Measurements from ENCODE around the gene ETV2. TPM values are rescaled to one million over a fixed set of nuclear protein-coding genes. Genes with fewer than 3 reads are reported as not detected.

Gene ETV2
- total and polyA plus RNA-seq, 2 of the 4 experiments (the other 2 are of a cell fraction): 1.2 TPM; not detected in 1

GRCh38 chr19:35663981-35664380 is 22.4 kb downstream of the ETV2 start:
- no peak for DNase-seq
- Histone ChIP-seq H4K8ac (ENCODE audit: low read depth in 2 of 2, low read length in 2 of 2) (no peak overlapping the region), H4K91ac (ENCODE audit: insufficient read depth, low read depth, low read length) (no peak overlapping the region), H4K20me1 (ENCODE audit: insufficient read depth, low read length) (0 out of 2 replicates have a peak, but pooled peaks cover 7% of the 10 kb centered on the region), H4K5ac (ENCODE audit: low read depth, low read length) (no peak overlapping the region), H3K36me3 (ENCODE audit: control insufficient read depth, insufficient read depth, low read length) (peaks cover 31% of the 10 kb centered on the region), H3K23ac (ENCODE audit: low read depth, low read length) (no peak overlapping the region), H3K4me3 (ENCODE audit: insufficient read depth, low read depth, low read length) (no peak overlapping the region), H3K79me1 (ENCODE audit: low read depth in 1 of 2, low read length in 2 of 2) (peaks cover 0 to 4% of the 10 kb centered on the region in 2 experiments; a peak in 1 of 4 replicates), H3K9me1 (ENCODE audit: insufficient read depth, low read length) (no peaks in the 10 kb centered on the region), H2BK15ac (ENCODE audit: low read depth, low read length) (no peak overlapping the region), H2BK120ac (ENCODE audit: low read depth, low read length) (no peak overlapping the region), H2BK20ac (ENCODE audit: low read depth, low read length) (no peak overlapping the region), H3K9ac (ENCODE audit: low read depth, low read length) (no peak overlapping the region), H3K14ac (replicated peaks; ENCODE audit: low read depth, low read length) (no peak overlapping the region), H3K18ac (ENCODE audit: low read depth, low read length) (no peak overlapping the region), H2AK9ac (replicated peaks; ENCODE audit: low read depth, low read length, poor library complexity) (no peak overlapping the region), H3K4me1 (ENCODE audit: control insufficient read depth, insufficient read depth, low read length) (no peaks in the 10 kb centered on the region), H3K4ac (ENCODE audit: low read depth, low read length) (no peak overlapping the region), H2AK5ac (ENCODE audit: low read depth, low read length) (no peak overlapping the region), H3K56ac (ENCODE audit: extremely low read depth, insufficient read depth, low read length) (no peak overlapping the region), H2BK5ac (ENCODE audit: low read depth, low read length, poor library complexity, severe bottlenecking) (no peak overlapping the region), H3K9me3 (ENCODE audit: control insufficient read depth, insufficient read depth, low read length) (no peaks in the 10 kb centered on the region), H2AFZ (replicated peaks; ENCODE audit: low read length, poor library complexity) (no peak overlapping the region), H3K27ac (ENCODE audit: insufficient read depth, low read length) (no peak overlapping the region), H3K27me3 (ENCODE audit: control insufficient read depth, insufficient read depth, low read length) (no peaks in the 10 kb centered on the region), H3K4me2 (ENCODE audit: low read depth, low read length) (no peak overlapping the region)
- ChIA-PET POLR2A (ENCODE audit: unreplicated experiment) (no interaction called here), CTCF (interaction anchor here (0.6 kb wide), 2 partner anchors 28 to 316 kb away, joined by 4 to 6 read pairs; no protein-coding TSS in a partner anchor)
- no TSS peak for BruUV-seq (replicated peaks)
- intact Hi-C loops (cut with micrococcal nuclease): no loop called here
- dilution Hi-C loops (cut with HindIII; ENCODE audit: low sequenced_read_pairs, unreplicated experiment): no loop called here
- ATAC-seq (ENCODE audit: low read depth): no peak
- TF ChIP-seq RAD21 (IDR thresholded peaks at IDR 0.05; ENCODE audit: low read length) (no peak), CHD1 (IDR thresholded peaks at IDR 0.05; ENCODE audit: low read depth, low read length) (no peak), MAZ (IDR thresholded peaks at IDR 0.05; ENCODE audit: borderline replicate concordance, low read depth, low read length) (no peak)
- WGBS, 2 experiments (ENCODE audit: extremely low coverage in 2 of 2, insufficient read length in 1 of 2): no CpG with 5 or more reads among the region's 3 CpGs
- in situ Hi-C loops (cut with MboI; ENCODE audit: low sequenced_read_pairs): no loop called here
